ENCODE measurements around the gene FAM13C. TPM values are rescaled to one million over a fixed set of nuclear protein-coding genes. Genes with fewer than 3 reads are reported as not detected.

The FAM13C gene
- total RNA-seq, 1 donor from 2014 or later = 10.7 TPM

- H3K36me3 ChIP-seq = no peaks in the 10 kb centered on the region
- H3K4me1 ChIP-seq = peaks cover 0 to 3% of the 10 kb centered on the region in 2 donors
- TF ChIP-seq, protein P1, sequence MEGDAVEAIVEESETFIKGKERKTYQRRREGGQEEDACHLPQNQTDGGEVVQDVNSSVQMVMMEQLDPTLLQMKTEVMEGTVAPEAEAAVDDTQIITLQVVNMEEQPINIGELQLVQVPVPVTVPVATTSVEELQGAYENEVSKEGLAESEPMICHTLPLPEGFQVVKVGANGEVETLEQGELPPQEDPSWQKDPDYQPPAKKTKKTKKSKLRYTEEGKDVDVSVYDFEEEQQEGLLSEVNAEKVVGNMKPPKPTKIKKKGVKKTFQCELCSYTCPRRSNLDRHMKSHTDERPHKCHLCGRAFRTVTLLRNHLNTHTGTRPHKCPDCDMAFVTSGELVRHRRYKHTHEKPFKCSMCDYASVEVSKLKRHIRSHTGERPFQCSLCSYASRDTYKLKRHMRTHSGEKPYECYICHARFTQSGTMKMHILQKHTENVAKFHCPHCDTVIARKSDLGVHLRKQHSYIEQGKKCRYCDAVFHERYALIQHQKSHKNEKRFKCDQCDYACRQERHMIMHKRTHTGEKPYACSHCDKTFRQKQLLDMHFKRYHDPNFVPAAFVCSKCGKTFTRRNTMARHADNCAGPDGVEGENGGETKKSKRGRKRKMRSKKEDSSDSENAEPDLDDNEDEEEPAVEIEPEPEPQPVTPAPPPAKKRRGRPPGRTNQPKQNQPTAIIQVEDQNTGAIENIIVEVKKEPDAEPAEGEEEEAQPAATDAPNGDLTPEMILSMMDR (IDR thresholded peaks at IDR 0.05) = no peak
- DNase-seq (ENCODE audit: low spot score in 2 of 2) = peak in 1 of 2 donors; percentile 84
- H3K27ac ChIP-seq = peak overlapping the region; percentile 70 to 71
- H3K27me3 ChIP-seq = no peaks in the 10 kb centered on the region
- peak overlapping the region; percentile 63 to 72 for H3K4me3 ChIP-seq
- intact Hi-C loops (cut with DNase I) = no loop called here
- H3K9me3 ChIP-seq = no peaks in the 10 kb centered on the region
Observed at GRCh38 chr10:59362959-59363381, 621 bp upstream of the FAM13C start.

DNA sequence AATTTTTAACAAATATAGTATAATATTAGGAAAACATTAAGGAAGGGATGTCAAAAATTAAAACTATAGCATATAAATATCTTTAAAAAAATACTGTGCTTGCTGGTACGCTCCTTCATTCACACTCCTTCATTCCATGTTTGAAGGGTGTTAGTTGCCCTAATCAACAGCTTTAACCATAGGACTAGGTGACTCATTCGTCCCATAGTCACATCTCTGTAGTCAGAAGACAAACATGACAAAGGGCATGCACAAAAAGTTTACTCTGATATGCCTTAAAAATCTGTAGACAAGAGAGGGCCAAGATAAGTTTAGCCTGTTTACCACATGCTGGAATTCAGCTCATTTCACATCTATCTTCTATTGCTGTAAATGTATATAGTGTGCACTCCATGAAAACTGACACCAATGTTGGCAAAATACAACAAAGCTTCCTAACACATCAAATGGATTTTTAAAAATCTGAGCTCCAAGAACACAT lies 646 bp downstream of the FAM13C start:
- no peak for DNase-seq (ENCODE audit: low spot score in 2 of 2)
- Histone ChIP-seq H3K27ac (peak overlapping the region; percentile 70 to 71), H3K4me3 (peak overlapping the region; percentile 63 to 72), H3K9me3 (no peaks in the 10 kb centered on the region), H3K27me3 (no peaks in the 10 kb centered on the region), H3K4me1 (peaks cover 0 to 3% of the 10 kb centered on the region in 2 donors), H3K36me3 (no peaks in the 10 kb centered on the region)
- intact Hi-C loops (cut with DNase I) = no loop called here
- TF ChIP-seq, protein P1 (IDR thresholded peaks at IDR 0.05) = no peak

GRCh38 chr10:59360605-59361405 lies 1.5 kb downstream of the FAM13C start:
- intact Hi-C loops (cut with DNase I) = no loop called here
- peaks cover 0 to 3% of the 10 kb centered on the region in 2 donors for H3K4me1 ChIP-seq
- H3K4me3 ChIP-seq = peak overlapping the region; percentile 63 to 72
- no peaks in the 10 kb centered on the region for H3K36me3 ChIP-seq
- TF ChIP-seq, protein P1 (IDR thresholded peaks at IDR 0.05) = no peak
- DNase-seq (ENCODE audit: low spot score in 2 of 2) = no peak
- no peaks in the 10 kb centered on the region for H3K9me3 ChIP-seq
- peak overlapping the region in 1 of 2 donors; percentile 71 for H3K27ac ChIP-seq
- no peaks in the 10 kb centered on the region for H3K27me3 ChIP-seq

GRCh38 chr10:59358576-59358975 lies 3.8 kb downstream of the FAM13C start:
- no peak overlapping the region for H3K4me3 ChIP-seq
- H3K27me3 ChIP-seq = no peaks in the 10 kb centered on the region
- intact Hi-C loops (cut with DNase I) = no loop called here
- DNase-seq (ENCODE audit: low spot score in 2 of 2) = no peak
- no peak overlapping the region for H3K27ac ChIP-seq
- H3K4me1 ChIP-seq = peaks cover 0 to 3% of the 10 kb centered on the region in 2 donors
- H3K9me3 ChIP-seq = no peaks in the 10 kb centered on the region
- TF ChIP-seq, protein P1 (IDR thresholded peaks at IDR 0.05) = no peak
- H3K36me3 ChIP-seq = no peaks in the 10 kb centered on the region

DNA sequence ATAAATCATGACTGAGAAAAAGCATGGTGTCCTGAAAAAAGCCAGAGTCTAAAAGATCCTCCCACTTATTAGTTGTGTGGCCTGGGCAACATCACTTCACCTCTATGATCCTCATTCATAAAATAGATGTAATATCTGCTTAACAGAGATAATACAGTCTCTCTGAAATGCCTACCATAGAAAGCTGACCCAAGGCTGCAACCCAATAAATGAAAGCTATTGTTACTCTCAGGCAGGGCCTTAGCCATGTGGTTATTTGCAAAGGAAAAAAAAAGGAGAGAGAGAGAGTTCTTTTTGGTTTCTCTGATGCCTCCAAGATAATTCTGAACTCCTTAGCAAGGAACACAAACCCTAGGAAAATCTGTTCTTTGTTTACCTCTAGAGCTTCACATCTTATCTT lies 7.9 kb downstream of the FAM13C start:
- TF ChIP-seq, protein P1 (IDR thresholded peaks at IDR 0.05) = no peak
- Histone ChIP-seq H3K4me1 (no peaks in the 10 kb centered on the region), H3K27ac (no peak overlapping the region), H3K36me3 (peaks cover 9 to 12% of the 10 kb centered on the region in 2 donors), H3K4me3 (no peak overlapping the region), H3K27me3 (no peaks in the 10 kb centered on the region), H3K9me3 (no peaks in the 10 kb centered on the region)
- DNase-seq (ENCODE audit: low spot score in 2 of 2) = no peak
- intact Hi-C loops (cut with DNase I) = no loop called here

Data from ascending aorta (tissue), 2 donors.